ENCODE measurements around the gene MED12L.

- no peak for TF ChIP-seq CTCF (IDR thresholded peaks at IDR 0.05; ENCODE audit: poor library complexity)
- TF ChIP-seq EZH2phosphoT487 (IDR thresholded peaks at IDR 0.05; ENCODE audit: low read depth, severe bottlenecking, unreplicated experiment), result no peak
These were observed 8.4 kb downstream of the MED12L start for GRCh38 chr3:151093905-151094304.
